OCI-LY1 (cell line): ENCODE data around the gene RNF144B.

Source experiments
- CTCF ChIP-seq: fragments of 200-600 bp; sonication (generic), shearing (Covaris generic); IDR thresholded peaks from 2 replicates; pipeline ENCODE4 v1.5.1; 2017; ENCODE audit warnings: mild to moderate bottlenecking, antibody characterized with exemption, low read length, moderate library complexity, mixed read lengths
- EZH2 ChIP-seq: fragments of 200-600 bp; sonication (generic), shearing (Covaris generic); IDR thresholded peaks from 2 replicates; pipeline ENCODE4 v1.8.0; 2017; ENCODE audit warnings: borderline replicate concordance, mixed run types, mild to moderate bottlenecking, antibody characterized with exemption, low read length, moderate library complexity, mixed read lengths

DNA sequence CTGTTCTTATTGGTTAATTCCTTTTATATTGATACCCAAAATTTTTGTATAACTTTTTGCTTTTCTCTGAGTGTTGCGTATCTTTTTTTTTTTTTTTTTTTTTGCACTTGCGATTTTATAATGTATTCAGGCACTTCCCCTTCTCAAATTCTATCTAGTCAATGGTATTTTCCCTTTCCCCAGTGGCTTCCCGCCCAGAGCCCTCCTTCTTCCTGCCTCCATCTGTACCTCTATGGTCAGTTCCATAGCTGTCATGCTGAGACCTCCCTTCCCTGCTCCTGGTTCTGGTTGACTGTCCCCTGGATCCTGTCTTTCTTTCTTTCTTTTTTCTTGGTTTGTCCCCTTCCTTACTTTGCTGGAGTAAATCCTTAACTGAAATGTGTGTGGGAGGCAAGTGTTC, 94.7 kb downstream of the RNF144B start:
- TF ChIP-seq CTCF = no peak
- no peak for TF ChIP-seq EZH2
